HCT116 (cell line): Measurements from ENCODE around the gene THSD7B. TPM values are rescaled to one million over a fixed set of nuclear protein-coding genes. Genes with fewer than 3 reads are reported as not detected.

Source experiments
- ATAC-seq: fragments of 200-7000 bp; cut with Tn5 transposase; 2 replicates; pipeline ENCODE4 v1.9.1; 2020; ENCODE audit warnings: mild to moderate bottlenecking, moderate library complexity
- BruUV-seq: library from RNA; stranded (reverse); fragments of 400-500 nt; replicated peaks from 2 replicates; lab custom pipeline; 2021; lab: Mats Ljungman, UMichigan
- CTCF ChIA-PET: fragments of 300-600 bp; sonication (Branson Sonifier 250); formaldehyde crosslinking; loops from one replicate; lab custom pipeline; 2021; ENCODE audit warnings: antibody characterized with exemption; lab: Charles Lee
- POLR2A ChIA-PET: fragments of 300-600, 350-600 bp; sonication (Branson Sonifier 250); formaldehyde crosslinking; loops from one replicate; lab custom pipeline; 2021; ENCODE audit warnings: antibody characterized with exemption; lab: Charles Lee
- RAD21 ChIA-PET, 2 experiments: fragments of 300-600 bp; sonication (Branson Sonifier 250); formaldehyde crosslinking; loops; one replicate each; lab custom pipeline; 2023; ENCODE audit warnings: low total read pairs in 2 of 2; ENCODE audit not compliant: uncharacterized antibody in 2 of 2, unreplicated experiment in 2 of 2, low non-redundant PET in 1 of 2; lab: Charles Lee
- DNase-seq: peaks from one replicate; pipeline ENCODE4 v3.0.0-alpha.2; 2010; ENCODE audit warnings: low read depth, low spot score
- H2AFZ ChIP-seq: fragments of 200-600 bp; shearing (Covaris generic), sonication (generic); 2 replicates; pipeline ENCODE4 v1.6.1; 2017; ENCODE audit warnings: low read depth, mixed run types, mixed read lengths, antibody characterized with exemption, low read length; ENCODE audit not compliant: poor library complexity, severe bottlenecking
- H3K27ac ChIP-seq: 2 replicates; pipeline ENCODE4 v1.5.1; 2012; ENCODE audit warnings: low read depth, low read length
- H3K27me3 ChIP-seq: fragments of 200-600 bp; sonication (generic); 2 replicates; pipeline ENCODE4 v1.6.1; 2016; ENCODE audit warnings: mixed run types, low read length, mixed read lengths; ENCODE audit not compliant: insufficient read depth
- H3K36me3 ChIP-seq, 2 experiments: fragments of 200-500 bp in 1 of 2; fragments of 200-600 bp in 1 of 2; sonication (Bioruptor generic) in 1 of 2; sonication (generic) in 1 of 2; 2 replicates each; pipeline versions ENCODE4 v1.5.1 to v1.6.1; 2014 to 2016; ENCODE audit warnings: low read length in 2 of 2, inconsistent platforms in 1 of 2, mixed read lengths in 1 of 2, mixed run types in 1 of 2; ENCODE audit not compliant: insufficient read depth in 2 of 2, control insufficient read depth in 1 of 2
- H3K4me1 ChIP-seq, 2 experiments: fragments of 200-600 bp in 1 of 2; sonication (generic) in 1 of 2; 2 replicates each; pipeline versions ENCODE4 v1.5.1 to v1.6.1; 2012 to 2017; ENCODE audit warnings: low read length in 2 of 2, inconsistent platforms in 1 of 2, mild to moderate bottlenecking in 1 of 2, mixed read lengths in 1 of 2, mixed run types in 1 of 2, moderate library complexity in 1 of 2; ENCODE audit not compliant: insufficient read depth in 2 of 2, control insufficient read depth in 1 of 2
- H3K4me2 ChIP-seq: fragments of 200-600 bp; sonication (generic); 2 replicates; pipeline ENCODE4 v1.6.1; 2017; ENCODE audit warnings: mixed run types, low read length, mixed read lengths
- H3K4me3 ChIP-seq, 2 experiments: fragments of 200-600 bp in 1 of 2; sonication (generic) in 1 of 2; replicated peaks in 1 of 2; 2 replicates each; pipeline ENCODE4 v1.5.1; 2011 to 2016; ENCODE audit warnings: low read length in 2 of 2, control low read depth in 1 of 2, low read depth in 1 of 2, mild to moderate bottlenecking in 1 of 2, mixed read lengths in 1 of 2, mixed run types in 1 of 2
- H3K79me2 ChIP-seq: fragments of 200-600 bp; sonication (generic); 2 replicates; pipeline ENCODE4 v1.6.1; 2017; ENCODE audit warnings: mild to moderate bottlenecking, mixed run types, low read length, moderate library complexity, mixed read lengths; ENCODE audit not compliant: insufficient read depth
- H3K9ac ChIP-seq: fragments of 200-600 bp; sonication (generic); 2 replicates; pipeline ENCODE4 v1.6.1; 2016; ENCODE audit warnings: low read length, mixed read lengths
- H3K9me2 ChIP-seq: fragments of 200-600 bp; sonication (generic), shearing (Covaris generic); 2 replicates; pipeline ENCODE4 v1.6.1; 2017; ENCODE audit warnings: mixed run types, mild to moderate bottlenecking, moderate library complexity; ENCODE audit not compliant: insufficient read depth
- H3K9me3 ChIP-seq, 2 experiments: fragments of 200-500 bp in 1 of 2; fragments of 200-600 bp in 1 of 2; sonication (Bioruptor generic) in 1 of 2; sonication (generic) in 1 of 2; 2 replicates each; pipeline ENCODE4 v1.6.1; 2014 to 2017; ENCODE audit warnings: low read length in 2 of 2, mixed read lengths in 2 of 2, inconsistent platforms in 1 of 2, low read depth in 1 of 2, mild to moderate bottlenecking in 1 of 2, mixed run types in 1 of 2, moderate library complexity in 1 of 2; ENCODE audit not compliant: control insufficient read depth in 1 of 2, insufficient read depth in 1 of 2
- H4K20me1 ChIP-seq: fragments of 200-600 bp; sonication (generic), shearing (Covaris generic); 2 replicates; pipeline ENCODE4 v1.6.1; 2017; ENCODE audit warnings: mixed run types, mild to moderate bottlenecking, moderate library complexity; ENCODE audit not compliant: insufficient read depth
- EGR1 ChIP-seq: IDR thresholded peaks from 2 replicates; pipeline ENCODE4 v1.6.1; 2012; ENCODE audit warnings: low read depth
- ELF1 ChIP-seq: IDR thresholded peaks from 2 replicates; pipeline ENCODE4 v1.6.1; 2012; ENCODE audit warnings: low read depth, borderline replicate concordance
- EZH2 ChIP-seq: fragments of 200-600 bp; sonication (generic); IDR thresholded peaks from 2 replicates; pipeline ENCODE4 v1.6.1; 2017; ENCODE audit warnings: antibody characterized with exemption, mixed run types
- FOSL1 ChIP-seq: IDR thresholded peaks from 2 replicates; pipeline ENCODE4 v1.6.1; 2012; ENCODE audit warnings: low read depth
- JUND ChIP-seq: IDR thresholded peaks from 2 replicates; pipeline ENCODE4 v1.6.1; 2012
- POLR2A ChIP-seq: IDR thresholded peaks from 2 replicates; pipeline ENCODE4 v1.7.0; 2011; ENCODE audit warnings: borderline replicate concordance; ENCODE audit not compliant: insufficient read depth, insufficient read length; ENCODE audit errors: extremely low read depth
- YY1 ChIP-seq: IDR thresholded peaks from 2 replicates; pipeline ENCODE4 v1.6.1; 2011; ENCODE audit warnings: low read length, low read depth, moderate library complexity, mild to moderate bottlenecking; ENCODE audit not compliant: insufficient replicate concordance; ENCODE audit errors: extremely low read depth
- ZFX ChIP-seq: fragments of 450-650 bp; IDR thresholded peaks from 2 replicates; pipeline ENCODE4 v1.6.1; 2017
- intact Hi-C: fragments of 100-400 bp; cut with micrococcal nuclease; formaldehyde crosslinking; loops from 2 replicates; pipeline ENCODE4 v1.10.0; 2022
- total RNA-seq: library from RNA; stranded (reverse); gene quantifications from one replicate; pipeline ENCODE4 v1.2.1, GENCODE V29; 2021; ENCODE audit not compliant: unreplicated experiment
- TF ChIP-seq, protein P1 (sequence below): IDR thresholded peaks from 2 replicates; pipeline ENCODE4 v1.6.1; 2012; ENCODE audit warnings: low read depth
- TF ChIP-seq, protein P2 (sequence below): IDR thresholded peaks from 2 replicates; pipeline ENCODE4 v1.6.1; 2012

The THSD7B gene
- total RNA-seq, 1 experiment from 2014 or later: not detected

DNA sequence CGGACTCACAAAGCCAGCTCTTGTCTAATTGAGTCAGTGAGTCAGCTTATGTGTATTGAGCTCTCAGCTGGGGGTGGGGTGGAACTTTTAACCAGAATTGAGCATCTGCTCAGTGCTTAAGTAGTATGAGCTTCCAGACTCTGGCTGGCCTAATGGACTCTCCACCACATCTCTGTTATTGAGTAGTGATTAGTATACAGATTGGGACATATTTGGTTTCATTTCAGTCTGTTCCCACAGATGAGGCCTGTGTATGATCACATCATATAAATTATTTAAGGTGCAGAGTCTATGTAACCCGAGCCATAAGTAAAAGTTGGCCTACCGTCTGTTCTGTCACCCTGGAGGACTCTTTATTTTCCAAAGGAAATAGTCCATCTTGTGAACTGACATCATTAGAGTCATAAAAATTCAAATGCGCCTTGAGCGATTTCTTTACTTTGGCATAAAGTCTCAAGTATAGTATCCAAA, 152.1 kb downstream of the THSD7B start:
- POLR2A ChIA-PET: no interaction called here
- CTCF ChIA-PET: no interaction called here
- DNase-seq: no peak
- no peaks in the 10 kb centered on the region for H4K20me1 ChIP-seq
- H3K27me3 ChIP-seq: no peaks in the 10 kb centered on the region
- H3K4me3 ChIP-seq: no peak overlapping the region
- no peak for TF ChIP-seq JUND
- TF ChIP-seq, protein P1, sequence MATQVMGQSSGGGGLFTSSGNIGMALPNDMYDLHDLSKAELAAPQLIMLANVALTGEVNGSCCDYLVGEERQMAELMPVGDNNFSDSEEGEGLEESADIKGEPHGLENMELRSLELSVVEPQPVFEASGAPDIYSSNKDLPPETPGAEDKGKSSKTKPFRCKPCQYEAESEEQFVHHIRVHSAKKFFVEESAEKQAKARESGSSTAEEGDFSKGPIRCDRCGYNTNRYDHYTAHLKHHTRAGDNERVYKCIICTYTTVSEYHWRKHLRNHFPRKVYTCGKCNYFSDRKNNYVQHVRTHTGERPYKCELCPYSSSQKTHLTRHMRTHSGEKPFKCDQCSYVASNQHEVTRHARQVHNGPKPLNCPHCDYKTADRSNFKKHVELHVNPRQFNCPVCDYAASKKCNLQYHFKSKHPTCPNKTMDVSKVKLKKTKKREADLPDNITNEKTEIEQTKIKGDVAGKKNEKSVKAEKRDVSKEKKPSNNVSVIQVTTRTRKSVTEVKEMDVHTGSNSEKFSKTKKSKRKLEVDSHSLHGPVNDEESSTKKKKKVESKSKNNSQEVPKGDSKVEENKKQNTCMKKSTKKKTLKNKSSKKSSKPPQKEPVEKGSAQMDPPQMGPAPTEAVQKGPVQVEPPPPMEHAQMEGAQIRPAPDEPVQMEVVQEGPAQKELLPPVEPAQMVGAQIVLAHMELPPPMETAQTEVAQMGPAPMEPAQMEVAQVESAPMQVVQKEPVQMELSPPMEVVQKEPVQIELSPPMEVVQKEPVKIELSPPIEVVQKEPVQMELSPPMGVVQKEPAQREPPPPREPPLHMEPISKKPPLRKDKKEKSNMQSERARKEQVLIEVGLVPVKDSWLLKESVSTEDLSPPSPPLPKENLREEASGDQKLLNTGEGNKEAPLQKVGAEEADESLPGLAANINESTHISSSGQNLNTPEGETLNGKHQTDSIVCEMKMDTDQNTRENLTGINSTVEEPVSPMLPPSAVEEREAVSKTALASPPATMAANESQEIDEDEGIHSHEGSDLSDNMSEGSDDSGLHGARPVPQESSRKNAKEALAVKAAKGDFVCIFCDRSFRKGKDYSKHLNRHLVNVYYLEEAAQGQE: no peak
- no peak for TF ChIP-seq EZH2
- TF ChIP-seq EGR1: no peak
- no peak for TF ChIP-seq ZFX
- TF ChIP-seq FOSL1: no peak
- no peak for TF ChIP-seq ELF1
- TF ChIP-seq, protein P2, sequence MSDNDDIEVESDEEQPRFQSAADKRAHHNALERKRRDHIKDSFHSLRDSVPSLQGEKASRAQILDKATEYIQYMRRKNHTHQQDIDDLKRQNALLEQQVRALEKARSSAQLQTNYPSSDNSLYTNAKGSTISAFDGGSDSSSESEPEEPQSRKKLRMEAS: no peak
- no peak for TF ChIP-seq POLR2A
- no peak for TF ChIP-seq YY1
- H3K4me1 ChIP-seq: no peaks in the 10 kb centered on the region
- intact Hi-C loops: no loop called here
- no peak for ATAC-seq
- no peak overlapping the region for H3K9ac ChIP-seq
- H3K9me2 ChIP-seq: no peaks in the 10 kb centered on the region
- H3K27ac ChIP-seq: no peak overlapping the region
- no TSS peak for BruUV-seq
- RAD21 ChIA-PET: no interaction called here
- peaks cover 0 to 5% of the 10 kb centered on the region in 2 experiments; a peak in 2 of 4 replicates for H3K9me3 ChIP-seq
- no peak overlapping the region for H3K4me2 ChIP-seq
- no peak overlapping the region for H2AFZ ChIP-seq
- H3K36me3 ChIP-seq: no peaks in the 10 kb centered on the region
- no peaks in the 10 kb centered on the region for H3K79me2 ChIP-seq
